Heart right ventricle (tissue), 16 donors: ENCODE measurements around the gene ST3GAL4. TPM values are rescaled to one million over a fixed set of nuclear protein-coding genes. Genes with fewer than 3 reads are reported as not detected.
A peak's percentile ranks its signal among the peaks of the same experiment; 100 is the strongest.

Experiments
- ATAC-seq, 8 donors: fragments of 200-7000 bp; cut with Tn5 transposase; one replicate each; pipeline ENCODE4 v1.9.1; 2020; ENCODE audit warnings: mild to moderate bottlenecking in 8 of 8, moderate library complexity in 8 of 8, moderate number of reproducible peaks in 1 of 8
- DNase-seq, 2 donors: peaks; one replicate each; pipeline ENCODE4 v3.0.0-alpha.2; 2020
- H3K27ac ChIP-seq, 10 donors: fragments of 200-600 bp; sonication (generic) in 2 of 10; one replicate each; pipeline versions ENCODE4 v1.5.0 to v1.8.0; 2020 to 2022; ENCODE audit warnings: mild to moderate bottlenecking in 3 of 10
- H3K27me3 ChIP-seq, 7 donors: fragments of 200-600 bp; one replicate each; pipeline ENCODE4 v1.8.0; 2021 to 2022; ENCODE audit warnings: mild to moderate bottlenecking in 2 of 7
- H3K36me3 ChIP-seq, 9 donors: fragments of 200-600 bp; sonication (generic) in 1 of 9; one replicate each; pipeline versions ENCODE4 v1.5.0 to v1.8.0; 2020 to 2022; ENCODE audit warnings: mild to moderate bottlenecking in 2 of 9
- H3K4me1 ChIP-seq, 9 donors: fragments of 200-600 bp; sonication (generic) in 1 of 9; one replicate each; pipeline versions ENCODE4 v1.5.0 to v1.8.0; 2020 to 2022; ENCODE audit warnings: mild to moderate bottlenecking in 4 of 9
- H3K4me3 ChIP-seq, 10 donors: fragments of 200-600 bp; sonication (generic) in 2 of 10; one replicate each; pipeline versions ENCODE4 v1.5.0 to v1.8.0; 2020 to 2022; ENCODE audit warnings: mild to moderate bottlenecking in 7 of 10, moderate library complexity in 2 of 10
- H3K9me3 ChIP-seq, 11 donors: fragments of 200-600 bp in 10 of 11; sonication (generic) in 2 of 11; one replicate each; pipeline versions ENCODE4 v1.5.0 to v1.8.0; 2013 to 2022; ENCODE audit warnings: mild to moderate bottlenecking in 2 of 11, control low read depth in 1 of 11, moderate library complexity in 1 of 11
- CTCF ChIP-seq, 9 donors: fragments of 200-600 bp; sonication (generic) in 2 of 9; IDR thresholded peaks; one replicate each; pipeline versions ENCODE4 v1.5.0 to v1.8.0; 2021 to 2022; ENCODE audit warnings: antibody characterized with exemption in 9 of 9, mild to moderate bottlenecking in 5 of 9, moderate library complexity in 1 of 9
- WGBS, 2 donors: extraction: QIAGEN DNeasy Blood & Tissue Kit; methylation state at CpG; one replicate each; pipeline ENCODE4 v1.1.7; 2013; ENCODE audit warnings: inconsistent platforms in 1 of 2; 5-methylcytosine and 5-hydroxymethylcytosine counted together
- intact Hi-C, 10 donors: fragments of 100-400 bp; cut with DNase I; formaldehyde crosslinking; loops; one replicate each; pipeline versions ENCODE4 v1.11.1 to v1.14.2; 2022
- polyA plus RNA-seq, 2 donors: library from polyadenylated mRNA; stranded (reverse); fragments of 200-250 nt; gene quantifications; one replicate each; pipeline ENCODE4 v1.2.3, GENCODE V29; 2013
- total RNA-seq, 10 donors: library from RNA; stranded (reverse); fragmentation: NEBNext Ultra II Directional in 3 of 10; extraction: Animal tissue kit (Norgen Biotek cat#: 25700) in 3 of 10; gene quantifications; one replicate each; pipeline versions ENCODE4 v1.2.1 to v1.2.4, GENCODE V29; 2021 to 2023
- donor health status: Arrhythmogenic right ventricular cardiomyopathy.
- donor health status: ischemic (EF 13 %, LVEDD 7.1; RV severe dilation, severe dysfunction).
- donor health status: healthy with polysubstance abuse.
- donor health status: DM: no; HTN: yes; CAD: no.
- donor health status: DM: no; HTN: no; CAD: no.
- donor health status: ischemic (EF 25% LVEDD 6.9; RV normal size, moderate dysfunction).
- donor health status: ischemic (EF 25% LVEDD 5.7; RV mildly dilated, moderate dysfunction).
- donor health status: healthy.
- donor health status: DM: yes; HTN: yes; CAD: no.
- donor health status: Ischemic cardiomyopathy.
- donor health status: ischemic (EF 35%, LVEDD 5.7; RV mildly dilated, moderate dysfunction).
- donor health status: nonischemic (EF 11% LVEDD 7.7; RV severe dilation, severe dysfunction).
- donor health status: DM: yes; HTN: yes; CAD: no.
- donor health status: PGD.
- donor health status: ischemic (EF 29% LVEDD 5.4; RV normal size, mild dysfunction).
- donor health status: nonischemic (EF 23%, LVEDD 6.1; RV moderate dilation, normal function).

The ST3GAL4 gene
- total and polyA plus RNA-seq, 12 donors = 24.8 to 98.2 (median 44.8) TPM

DNA sequence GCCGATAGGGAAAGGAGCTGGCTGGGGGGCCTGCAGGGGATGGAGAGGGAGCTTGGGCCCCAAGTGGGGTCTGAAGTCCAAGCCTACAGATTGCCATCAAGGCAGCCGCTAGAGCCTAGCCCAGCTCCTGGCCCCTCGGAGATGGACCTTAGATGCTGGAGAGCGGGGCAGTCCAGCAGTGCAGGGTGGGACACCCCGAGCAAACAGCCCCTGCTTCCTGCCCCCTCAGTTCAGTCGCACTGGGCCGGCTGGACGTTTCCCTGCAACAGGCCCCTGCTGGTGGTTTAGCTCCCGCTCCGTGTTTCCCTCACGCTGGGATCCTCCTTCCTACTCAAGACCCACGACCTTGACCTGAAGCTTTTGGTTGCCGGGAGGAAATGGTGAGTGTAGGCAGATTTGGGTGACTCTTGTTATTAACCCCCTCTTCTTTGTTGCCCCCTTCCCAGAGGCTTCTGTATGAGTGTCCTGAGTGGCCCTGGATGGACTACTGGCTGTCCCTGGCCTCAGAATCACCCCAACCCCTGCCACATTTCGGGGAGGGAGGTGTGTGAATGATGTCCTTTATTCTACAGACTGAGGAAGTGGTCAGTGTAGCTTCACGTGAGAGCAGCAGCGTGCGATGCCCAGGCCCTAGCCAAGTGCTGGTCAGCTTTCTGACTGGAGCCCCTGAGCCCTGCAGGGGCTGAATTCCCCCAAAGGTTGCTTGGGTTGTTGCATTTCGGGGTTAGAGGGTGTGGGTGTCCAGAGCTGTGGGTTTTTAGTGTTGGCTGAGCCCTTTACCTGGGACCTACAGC is 2.7 kb downstream of the ST3GAL4 start:
- TF ChIP-seq CTCF (IDR thresholded peaks at IDR 0.05) = no peak
- peaks cover 24 to 93% (median 73%) of the 10 kb centered on the region in 9 donors for H3K4me1 ChIP-seq
- H3K27ac ChIP-seq = peak overlapping the region; percentile 68 to 96 (median 88)
- DNase-seq (no peak), ATAC-seq (no peak)
- intact Hi-C loops = loop anchor here in 7 of 10 donors (5.0 to 10.0 kb wide), 6 partner anchors 34 to 59 kb away; no protein-coding TSS in a partner anchor
- H3K27me3 ChIP-seq = no peaks in the 10 kb centered on the region
- H3K9me3 ChIP-seq = no peaks in the 10 kb centered on the region
- H3K4me3 ChIP-seq = peak overlapping the region in 9 of 10 donors; percentile 13 to 97 (median 76)
- 39 to 47% methylated on average over 18 of the region's 18 CpGs for WGBS, 2 donors
- H3K36me3 ChIP-seq = no peaks in the 10 kb centered on the region

DNA sequence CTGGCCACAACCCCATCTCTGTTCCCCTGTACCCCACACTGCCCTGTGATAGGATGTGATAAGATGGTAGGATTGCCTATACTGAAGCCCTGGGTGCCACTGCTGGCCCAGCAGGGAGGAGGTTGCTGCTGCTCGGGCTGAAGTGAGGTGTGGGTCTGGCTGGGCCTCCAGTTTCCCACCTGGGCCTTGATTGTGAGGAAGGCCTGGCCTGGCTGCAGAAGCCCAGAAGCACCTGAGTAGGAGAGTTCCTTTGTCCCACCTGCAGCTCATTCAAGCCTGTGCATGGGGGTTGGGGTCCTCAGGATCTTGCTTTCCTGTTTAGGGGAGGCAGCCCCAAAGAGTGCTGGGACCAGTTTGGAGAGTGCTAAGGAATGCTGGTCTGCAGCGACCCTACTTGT is 3.3 kb downstream of the ST3GAL4 start:
- no peak for DNase-seq
- WGBS, 2 donors = 54 to 64% methylated on average over 2 of the region's 2 CpGs
- peak overlapping the region in 4 of 10 donors; percentile 58 to 89 (median 74) for H3K4me3 ChIP-seq
- peaks cover 26 to 93% (median 70%) of the 10 kb centered on the region in 9 donors for H3K4me1 ChIP-seq
- no peak for TF ChIP-seq CTCF (IDR thresholded peaks at IDR 0.05)
- no peaks in the 10 kb centered on the region for H3K9me3 ChIP-seq
- H3K36me3 ChIP-seq = no peaks in the 10 kb centered on the region
- H3K27me3 ChIP-seq = no peaks in the 10 kb centered on the region
- intact Hi-C loops = loop anchor here in 7 of 10 donors (5.0 to 10.0 kb wide), 6 partner anchors 34 to 59 kb away; no protein-coding TSS in a partner anchor
- ATAC-seq = no peak
- peak overlapping the region in 9 of 10 donors; percentile 28 to 96 (median 88) for H3K27ac ChIP-seq

- ATAC-seq (peak; percentile 16 to 39 (median 36)), DNase-seq (peak; percentile 81 to 82)
- 38 to 40% methylated on average over 16 of the region's 16 CpGs for WGBS, 2 donors
- Histone ChIP-seq H3K27ac (peak overlapping the region in 9 of 10 donors; percentile 34 to 94 (median 86)), H3K9me3 (no peaks in the 10 kb centered on the region), H3K4me1 (peaks cover 28 to 91% (median 65%) of the 10 kb centered on the region in 9 donors), H3K36me3 (no peaks in the 10 kb centered on the region), H3K4me3 (peak overlapping the region in 2 of 10 donors; percentile 1 to 23), H3K27me3 (no peaks in the 10 kb centered on the region)
- peak in 2 of 9 donors; percentile 15 to 17 for TF ChIP-seq CTCF (IDR thresholded peaks at IDR 0.05)
- intact Hi-C loops = loop anchor here in 7 of 10 donors (5.0 to 10.0 kb wide), 6 partner anchors 33 to 58 kb away; no protein-coding TSS in a partner anchor
Observed at GRCh38 chr11:126359431-126360048, 4.1 kb downstream of the ST3GAL4 start.

DNA sequence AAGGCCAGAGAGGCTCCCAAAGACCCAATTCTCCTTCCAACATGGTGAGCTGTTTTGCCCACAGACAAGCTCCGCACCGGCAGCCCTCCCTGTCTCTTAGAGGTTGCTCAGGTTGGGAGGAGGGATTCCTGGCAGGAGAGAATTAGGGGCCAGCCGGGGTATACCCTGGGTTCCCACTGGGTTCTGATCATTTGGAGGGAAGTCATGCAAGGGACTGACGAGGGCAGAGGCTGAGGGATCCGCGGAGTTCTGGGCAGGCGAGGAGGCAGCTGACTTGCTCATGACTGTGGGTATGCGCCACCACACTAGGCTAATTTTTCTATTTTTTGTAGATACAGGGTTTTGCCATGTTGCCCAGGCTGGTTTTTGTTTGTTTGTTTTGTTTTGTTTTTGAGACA is 4.6 kb downstream of the ST3GAL4 start:
- H3K27me3 ChIP-seq = no peaks in the 10 kb centered on the region
- H3K4me1 ChIP-seq = peaks cover 28 to 88% (median 64%) of the 10 kb centered on the region in 9 donors
- DNase-seq (no peak), ATAC-seq (no peak)
- peak overlapping the region in 1 of 10 donors; percentile 1 for H3K4me3 ChIP-seq
- TF ChIP-seq CTCF (IDR thresholded peaks at IDR 0.05) = no peak
- peak overlapping the region in 9 of 10 donors; percentile 30 to 91 (median 53) for H3K27ac ChIP-seq
- no peaks in the 10 kb centered on the region for H3K9me3 ChIP-seq
- H3K36me3 ChIP-seq = no peaks in the 10 kb centered on the region
- WGBS, 2 donors = 70 to 71% methylated on average over 8 of the region's 8 CpGs
- intact Hi-C loops = no loop called here
